ENCODE data around the gene SCARF2. TPM values are rescaled to one million over a fixed set of nuclear protein-coding genes. Genes with fewer than 3 reads are reported as not detected.

Gene SCARF2
- total and polyA plus RNA-seq, 2 experiments from 2014 or later: 1.8 to 16.6 TPM

- TF ChIP-seq ZNF462 (CRISPR knock-in tag; IDR thresholded peaks at IDR 0.05): no peak
- no peak for TF ChIP-seq ZNF114 (CRISPR knock-in tag; IDR thresholded peaks at IDR 0.05)
- TF ChIP-seq POLR2AphosphoS5 (IDR thresholded peaks at IDR 0.05; ENCODE audit: low read depth): no peak
Measured at GRCh38 chr22:20384865-20385264, 52.8 kb downstream of the SCARF2 start (continued).

- peaks cover 8% of the 10 kb centered on the region for H3K4me1 ChIP-seq (ENCODE audit: insufficient read depth)
- no peak overlapping the region for H3K27ac ChIP-seq (ENCODE audit: low read depth)
- no peak overlapping the region; the same call in 1 of the 2 replicates for H2AFZ ChIP-seq
- H3K9me2 ChIP-seq (ENCODE audit: insufficient read depth): no peaks in the 10 kb centered on the region
- Mint-ChIP-seq H3K36me3 (ENCODE audit: low read depth) (no peaks in the 10 kb centered on the region), H3K4me3 (no peak overlapping the region), H3K27me3 (ENCODE audit: insufficient read depth, low read depth, poor library complexity) (peaks cover 2% of the 10 kb centered on the region), H3K4me1 (peaks cover 13% of the 10 kb centered on the region), H3K9me3 (no peaks in the 10 kb centered on the region; the same call in 2 of the 3 replicates), H3K27ac (no peak overlapping the region)
- H3K4me2 ChIP-seq: no peak overlapping the region
- no peaks in the 10 kb centered on the region for H3K79me2 ChIP-seq (replicated peaks; ENCODE audit: insufficient read depth)
- H3F3A ChIP-seq (replicated peaks; ENCODE audit: low read depth): peaks cover 6% of the 10 kb centered on the region; the same call in 1 of the 2 replicates
- TF ChIP-seq STAT1 (IDR thresholded peaks at IDR 0.05; ENCODE audit: unreplicated experiment): no peak
- no peak for TF ChIP-seq EZH2phosphoT487 (IDR thresholded peaks at IDR 0.05; ENCODE audit: unreplicated experiment)
- no peak for TF ChIP-seq CREB1 (CRISPR knock-in tag; IDR thresholded peaks at IDR 0.05; ENCODE audit: low read depth)
- TF ChIP-seq NANOG (IDR thresholded peaks at IDR 0.05; ENCODE audit: borderline replicate concordance): no peak
- H4K20me1 ChIP-seq (replicated peaks; ENCODE audit: insufficient read depth): no peaks in the 10 kb centered on the region
- no peaks in the 10 kb centered on the region for H3K27me3 ChIP-seq (ENCODE audit: insufficient read depth)
- H3K4me3 ChIP-seq: no peak overlapping the region
- no peak for DNase-seq (ENCODE audit: low spot score)
- ATAC-seq: no peak
- H3K36me3 ChIP-seq (ENCODE audit: insufficient read depth): no peaks in the 10 kb centered on the region
Measured at GRCh38 chr22:20384171-20384570, 53.5 kb downstream of the SCARF2 start.

Measured in GM23338 (cell line).